ENCODE results near the gene FLOT1. TPM values are rescaled to one million over a fixed set of nuclear protein-coding genes. Genes with fewer than 3 reads are reported as not detected.

The FLOT1 gene
- total and polyA plus RNA-seq, 2 of the 13 experiments (the other 11 are each of a cell fraction or from before 2014, with no cell fraction given), result 82.3 to 130 TPM

DNA sequence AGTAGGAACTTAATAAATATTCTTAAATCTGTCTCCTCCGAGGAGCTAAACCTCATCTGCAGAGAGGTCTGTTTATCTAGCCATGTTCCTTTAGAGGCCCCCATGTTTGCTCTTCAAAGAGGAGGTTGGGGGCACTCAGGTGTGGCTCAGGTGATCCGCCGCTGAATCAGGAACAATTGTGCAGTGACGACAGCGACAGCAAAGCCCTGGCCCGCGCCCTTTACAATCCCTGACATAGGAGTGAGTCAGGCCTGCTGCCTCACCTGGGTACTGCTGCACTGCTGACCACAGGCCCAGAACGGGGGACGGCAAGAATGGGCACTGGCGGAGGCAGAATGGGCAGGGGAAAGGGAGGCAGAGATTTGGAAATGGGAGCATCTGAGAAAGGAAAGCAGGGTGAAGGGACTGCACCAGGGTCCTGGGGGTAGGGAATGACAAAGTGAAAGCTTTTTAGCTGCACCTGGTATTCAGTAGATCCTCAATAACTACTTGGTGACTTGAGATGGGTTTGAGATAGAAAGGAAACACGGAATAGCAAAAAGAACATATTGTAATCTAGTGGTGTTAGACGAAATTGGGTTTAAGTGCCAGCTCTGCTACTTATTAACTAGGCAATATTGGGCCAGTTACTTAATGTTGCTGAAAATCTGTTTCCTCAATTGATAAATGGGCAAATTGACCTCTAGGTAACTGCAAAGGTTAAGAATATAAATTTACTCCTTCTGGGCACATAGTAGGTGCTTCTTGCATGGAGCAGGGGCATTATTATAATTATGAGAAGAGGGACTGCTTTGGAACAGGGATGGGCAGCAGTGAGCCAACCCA, 7.3 kb upstream of the FLOT1 start (continued):
- TF ChIP-seq ZNF496 (CRISPR knock-in tag; IDR thresholded peaks at IDR 0.05; ENCODE audit: insufficient replicate concordance) (no peak), XRCC5 (optimal IDR thresholded peaks at IDR 0.05; ENCODE audit: low read length) (peak; percentile 79), CBFB (CRISPR knock-in tag; IDR thresholded peaks at IDR 0.05) (no peak), PCBP1 (IDR thresholded peaks at IDR 0.05; ENCODE audit: borderline replicate concordance, low read depth, low read length) (no peak), PRMT3 (CRISPR knock-in tag; IDR thresholded peaks at IDR 0.05; ENCODE audit: borderline replicate concordance, low read depth) (no peak), FOXO1 (CRISPR knock-in tag; IDR thresholded peaks at IDR 0.05) (no peak), ZNF572 (CRISPR knock-in tag; IDR thresholded peaks at IDR 0.05) (no peak), ZNF20 (CRISPR knock-in tag; IDR thresholded peaks at IDR 0.05) (no peak), ZKSCAN5 (CRISPR knock-in tag; IDR thresholded peaks at IDR 0.05) (0 out of 2 replicates have a peak, but pooled peaks have one; percentile 31), POLR2AphosphoS2 (IDR thresholded peaks at IDR 0.05; ENCODE audit: low read depth, low read length) (no peak), ZFP90 (CRISPR knock-in tag; IDR thresholded peaks at IDR 0.05; ENCODE audit: borderline replicate concordance) (0 out of 2 replicates have a peak, but pooled peaks have one; percentile 2), FOXK1 (CRISPR knock-in tag; IDR thresholded peaks at IDR 0.05; ENCODE audit: borderline replicate concordance, low read depth) (no peak; the same call in 1 of the 2 replicates), NCOA1 (CRISPR knock-in tag; IDR thresholded peaks at IDR 0.05) (no peak), SP140L (CRISPR knock-in tag; IDR thresholded peaks at IDR 0.05; ENCODE audit: borderline replicate concordance) (no peak), GLI4 (CRISPR knock-in tag; IDR thresholded peaks at IDR 0.05; ENCODE audit: borderline replicate concordance) (no peak), ZNF570 (CRISPR knock-in tag; IDR thresholded peaks at IDR 0.05; ENCODE audit: borderline replicate concordance) (no peak), RBAK (CRISPR knock-in tag; IDR thresholded peaks at IDR 0.05) (no peak), ZNF616 (CRISPR knock-in tag; IDR thresholded peaks at IDR 0.05; ENCODE audit: low read depth) (no peak)
- TF ChIP-seq, protein P1, sequence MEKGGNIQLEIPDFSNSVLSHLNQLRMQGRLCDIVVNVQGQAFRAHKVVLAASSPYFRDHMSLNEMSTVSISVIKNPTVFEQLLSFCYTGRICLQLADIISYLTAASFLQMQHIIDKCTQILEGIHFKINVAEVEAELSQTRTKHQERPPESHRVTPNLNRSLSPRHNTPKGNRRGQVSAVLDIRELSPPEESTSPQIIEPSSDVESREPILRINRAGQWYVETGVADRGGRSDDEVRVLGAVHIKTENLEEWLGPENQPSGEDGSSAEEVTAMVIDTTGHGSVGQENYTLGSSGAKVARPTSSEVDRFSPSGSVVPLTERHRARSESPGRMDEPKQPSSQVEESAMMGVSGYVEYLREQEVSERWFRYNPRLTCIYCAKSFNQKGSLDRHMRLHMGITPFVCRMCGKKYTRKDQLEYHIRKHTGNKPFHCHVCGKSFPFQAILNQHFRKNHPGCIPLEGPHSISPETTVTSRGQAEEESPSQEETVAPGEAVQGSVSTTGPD (CRISPR knock-in tag; IDR thresholded peaks at IDR 0.05), result no peak
- TF ChIP-seq, protein P2, sequence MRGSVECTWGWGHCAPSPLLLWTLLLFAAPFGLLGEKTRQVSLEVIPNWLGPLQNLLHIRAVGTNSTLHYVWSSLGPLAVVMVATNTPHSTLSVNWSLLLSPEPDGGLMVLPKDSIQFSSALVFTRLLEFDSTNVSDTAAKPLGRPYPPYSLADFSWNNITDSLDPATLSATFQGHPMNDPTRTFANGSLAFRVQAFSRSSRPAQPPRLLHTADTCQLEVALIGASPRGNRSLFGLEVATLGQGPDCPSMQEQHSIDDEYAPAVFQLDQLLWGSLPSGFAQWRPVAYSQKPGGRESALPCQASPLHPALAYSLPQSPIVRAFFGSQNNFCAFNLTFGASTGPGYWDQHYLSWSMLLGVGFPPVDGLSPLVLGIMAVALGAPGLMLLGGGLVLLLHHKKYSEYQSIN (CRISPR knock-in tag; IDR thresholded peaks at IDR 0.05; ENCODE audit: borderline replicate concordance), result no peak
- TF ChIP-seq, protein P3, sequence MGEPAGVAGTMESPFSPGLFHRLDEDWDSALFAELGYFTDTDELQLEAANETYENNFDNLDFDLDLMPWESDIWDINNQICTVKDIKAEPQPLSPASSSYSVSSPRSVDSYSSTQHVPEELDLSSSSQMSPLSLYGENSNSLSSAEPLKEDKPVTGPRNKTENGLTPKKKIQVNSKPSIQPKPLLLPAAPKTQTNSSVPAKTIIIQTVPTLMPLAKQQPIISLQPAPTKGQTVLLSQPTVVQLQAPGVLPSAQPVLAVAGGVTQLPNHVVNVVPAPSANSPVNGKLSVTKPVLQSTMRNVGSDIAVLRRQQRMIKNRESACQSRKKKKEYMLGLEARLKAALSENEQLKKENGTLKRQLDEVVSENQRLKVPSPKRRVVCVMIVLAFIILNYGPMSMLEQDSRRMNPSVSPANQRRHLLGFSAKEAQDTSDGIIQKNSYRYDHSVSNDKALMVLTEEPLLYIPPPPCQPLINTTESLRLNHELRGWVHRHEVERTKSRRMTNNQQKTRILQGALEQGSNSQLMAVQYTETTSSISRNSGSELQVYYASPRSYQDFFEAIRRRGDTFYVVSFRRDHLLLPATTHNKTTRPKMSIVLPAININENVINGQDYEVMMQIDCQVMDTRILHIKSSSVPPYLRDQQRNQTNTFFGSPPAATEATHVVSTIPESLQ (CRISPR knock-in tag; conservative IDR thresholded peaks at IDR 0.05), result no peak
- TF ChIP-seq, protein P4, sequence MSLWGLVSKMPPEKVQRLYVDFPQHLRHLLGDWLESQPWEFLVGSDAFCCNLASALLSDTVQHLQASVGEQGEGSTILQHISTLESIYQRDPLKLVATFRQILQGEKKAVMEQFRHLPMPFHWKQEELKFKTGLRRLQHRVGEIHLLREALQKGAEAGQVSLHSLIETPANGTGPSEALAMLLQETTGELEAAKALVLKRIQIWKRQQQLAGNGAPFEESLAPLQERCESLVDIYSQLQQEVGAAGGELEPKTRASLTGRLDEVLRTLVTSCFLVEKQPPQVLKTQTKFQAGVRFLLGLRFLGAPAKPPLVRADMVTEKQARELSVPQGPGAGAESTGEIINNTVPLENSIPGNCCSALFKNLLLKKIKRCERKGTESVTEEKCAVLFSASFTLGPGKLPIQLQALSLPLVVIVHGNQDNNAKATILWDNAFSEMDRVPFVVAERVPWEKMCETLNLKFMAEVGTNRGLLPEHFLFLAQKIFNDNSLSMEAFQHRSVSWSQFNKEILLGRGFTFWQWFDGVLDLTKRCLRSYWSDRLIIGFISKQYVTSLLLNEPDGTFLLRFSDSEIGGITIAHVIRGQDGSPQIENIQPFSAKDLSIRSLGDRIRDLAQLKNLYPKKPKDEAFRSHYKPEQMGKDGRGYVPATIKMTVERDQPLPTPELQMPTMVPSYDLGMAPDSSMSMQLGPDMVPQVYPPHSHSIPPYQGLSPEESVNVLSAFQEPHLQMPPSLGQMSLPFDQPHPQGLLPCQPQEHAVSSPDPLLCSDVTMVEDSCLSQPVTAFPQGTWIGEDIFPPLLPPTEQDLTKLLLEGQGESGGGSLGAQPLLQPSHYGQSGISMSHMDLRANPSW (CRISPR knock-in tag; IDR thresholded peaks at IDR 0.05; ENCODE audit: borderline replicate concordance), result no peak
